Osteoblast (primary cell): ENCODE results near the gene SRP14. TPM values are rescaled to one million over a fixed set of nuclear protein-coding genes. Genes with fewer than 3 reads are reported as not detected.

ENCODE experiments used
- DNase-seq: peaks from one replicate; pipeline ENCODE4 v3.0.0; 2011; ENCODE audit warnings: low spot score, mixed read lengths; ENCODE audit not compliant: insufficient read length; ENCODE audit errors: missing footprints
- H2AFZ ChIP-seq: 2 replicates; pipeline ENCODE4 v1.6.0; 2011; ENCODE audit warnings: mild to moderate bottlenecking, low read length
- H3K27ac ChIP-seq: 2 replicates; pipeline ENCODE4 v1.5.1; 2011; ENCODE audit warnings: mild to moderate bottlenecking, low read depth, low read length, moderate library complexity
- H3K27me3 ChIP-seq: 2 replicates; pipeline ENCODE4 v1.6.0; 2012; ENCODE audit warnings: mild to moderate bottlenecking, control low read depth, inconsistent platforms, low read length, moderate library complexity; ENCODE audit not compliant: insufficient read depth
- H3K36me3 ChIP-seq: 2 replicates; pipeline ENCODE4 v1.5.1; 2011; ENCODE audit warnings: mild to moderate bottlenecking, low read length, control low read depth, moderate library complexity; ENCODE audit not compliant: insufficient read depth
- H3K4me1 ChIP-seq: 2 replicates; pipeline ENCODE4 v1.5.1; 2011; ENCODE audit warnings: mild to moderate bottlenecking, low read length, control low read depth, moderate library complexity; ENCODE audit not compliant: insufficient read depth
- H3K4me2 ChIP-seq: 2 replicates; pipeline ENCODE4 v1.6.0; 2011; ENCODE audit warnings: mild to moderate bottlenecking, low read length; ENCODE audit not compliant: insufficient read depth
- H3K4me3 ChIP-seq: fragments of 200-600 bp; sonication (generic); 3 replicates; pipeline ENCODE4 v1.5.1; 2012; ENCODE audit warnings: mild to moderate bottlenecking, low read length, inconsistent platforms; ENCODE audit not compliant: insufficient read depth
- H3K79me2 ChIP-seq: 2 replicates; pipeline ENCODE4 v1.6.0; 2012; ENCODE audit warnings: mild to moderate bottlenecking, low read length, control low read depth, inconsistent platforms; ENCODE audit not compliant: insufficient read depth
- H3K9me3 ChIP-seq: 2 replicates; pipeline ENCODE4 v1.5.1; 2011; ENCODE audit warnings: low read depth, low read length, control low read depth
- H4K20me1 ChIP-seq: 2 replicates; pipeline ENCODE4 v1.6.0; 2012; ENCODE audit warnings: mild to moderate bottlenecking, low read length, control low read depth; ENCODE audit not compliant: insufficient read depth
- CTCF ChIP-seq: IDR thresholded peaks from 2 replicates; pipeline ENCODE4 v1.5.1; 2011; ENCODE audit warnings: mild to moderate bottlenecking, low read depth, low read length, moderate library complexity; ENCODE audit errors: extremely low read depth
- total RNA-seq: library from RNA; depleted of rRNA; stranded (reverse); fragments of >200 nt; gene quantifications from 2 replicates; pipeline ENCODE4 v1.2.3, GENCODE V29; 2012

SRP14 gene
- total RNA-seq, 1 donor: 81.4 TPM

DNA sequence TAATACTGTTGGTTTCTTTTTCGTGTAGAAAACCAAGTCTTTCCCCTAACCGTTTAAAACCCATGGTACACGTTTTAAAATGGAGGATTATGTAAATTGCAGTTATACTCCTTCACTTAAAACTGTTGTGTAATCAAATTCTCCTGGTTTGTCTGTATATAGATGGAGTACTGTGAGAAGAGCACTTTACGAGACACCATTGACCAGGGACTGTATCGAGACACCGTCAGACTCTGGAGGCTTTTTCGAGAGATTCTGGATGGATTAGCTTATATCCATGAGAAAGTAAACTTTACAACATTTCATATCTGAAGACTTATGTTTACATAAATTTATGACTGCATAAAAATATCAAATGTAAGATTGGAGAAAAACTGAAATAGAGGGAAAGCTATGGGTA lies 51.2 kb downstream of the SRP14 start:
- Histone ChIP-seq H3K79me2 (no peaks in the 10 kb centered on the region), H3K9me3 (no peaks in the 10 kb centered on the region), H4K20me1 (peaks cover 4% of the 10 kb centered on the region), H2AFZ (no peak overlapping the region), H3K27ac (no peak overlapping the region), H3K4me3 (no peak overlapping the region), H3K4me1 (no peaks in the 10 kb centered on the region), H3K36me3 (peaks cover 70% of the 10 kb centered on the region), H3K4me2 (no peak overlapping the region), H3K27me3 (no peaks in the 10 kb centered on the region)
- DNase-seq: no peak
- no peak for TF ChIP-seq CTCF

Other genes starting within 250 kb of the SRP14 start
- gene GPR176, start 118.9 kb downstream of the SRP14 start, total RNA-seq: 136 and 173 TPM in 2 replicates
- 76.0 TPM in 2 replicates for gene EIF2AK4, start 105.1 kb downstream of the SRP14 start, total RNA-seq
- 8.0 TPM in 2 replicates for gene BMF, start 69.7 kb upstream of the SRP14 start, total RNA-seq
- 2.2 and 4.1 TPM in 2 replicates for gene BUB1B, start 121.9 kb upstream of the SRP14 start, total RNA-seq
- not detected in 2 replicates for gene PAK6, start 199.9 kb upstream of the SRP14 start, total RNA-seq
- not detected in 2 replicates for gene ANKRD63, start 243.9 kb upstream of the SRP14 start, total RNA-seq